GM12865 (cell line): ENCODE measurements around the gene CPN2.

ENCODE experiments used
- DNase-seq: peaks from one replicate; pipeline ENCODE4 v3.0.0; 2010; ENCODE audit warnings: low read depth
- H3K4me3 ChIP-seq: 2 replicates; pipeline ENCODE4 v1.5.1; 2011; ENCODE audit warnings: mild to moderate bottlenecking, low read depth, low read length, control low read depth
- TF ChIP-seq, protein P1 (sequence below): IDR thresholded peaks from 2 replicates; pipeline ENCODE4 v1.5.1; 2011; ENCODE audit warnings: low read length, control low read depth, low read depth, inconsistent platforms; ENCODE audit not compliant: insufficient read depth; ENCODE audit errors: missing control alignments

CPN2 gene, protein sequence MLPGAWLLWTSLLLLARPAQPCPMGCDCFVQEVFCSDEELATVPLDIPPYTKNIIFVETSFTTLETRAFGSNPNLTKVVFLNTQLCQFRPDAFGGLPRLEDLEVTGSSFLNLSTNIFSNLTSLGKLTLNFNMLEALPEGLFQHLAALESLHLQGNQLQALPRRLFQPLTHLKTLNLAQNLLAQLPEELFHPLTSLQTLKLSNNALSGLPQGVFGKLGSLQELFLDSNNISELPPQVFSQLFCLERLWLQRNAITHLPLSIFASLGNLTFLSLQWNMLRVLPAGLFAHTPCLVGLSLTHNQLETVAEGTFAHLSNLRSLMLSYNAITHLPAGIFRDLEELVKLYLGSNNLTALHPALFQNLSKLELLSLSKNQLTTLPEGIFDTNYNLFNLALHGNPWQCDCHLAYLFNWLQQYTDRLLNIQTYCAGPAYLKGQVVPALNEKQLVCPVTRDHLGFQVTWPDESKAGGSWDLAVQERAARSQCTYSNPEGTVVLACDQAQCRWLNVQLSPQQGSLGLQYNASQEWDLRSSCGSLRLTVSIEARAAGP

GRCh38 chr3:194351080-194351672, at the start of gene CPN2:
CPN2 (minus strand) TSS chr3:194351328; CDS start chr3:194342702, 8,626 bp downstream.
- TF ChIP-seq, protein P1, sequence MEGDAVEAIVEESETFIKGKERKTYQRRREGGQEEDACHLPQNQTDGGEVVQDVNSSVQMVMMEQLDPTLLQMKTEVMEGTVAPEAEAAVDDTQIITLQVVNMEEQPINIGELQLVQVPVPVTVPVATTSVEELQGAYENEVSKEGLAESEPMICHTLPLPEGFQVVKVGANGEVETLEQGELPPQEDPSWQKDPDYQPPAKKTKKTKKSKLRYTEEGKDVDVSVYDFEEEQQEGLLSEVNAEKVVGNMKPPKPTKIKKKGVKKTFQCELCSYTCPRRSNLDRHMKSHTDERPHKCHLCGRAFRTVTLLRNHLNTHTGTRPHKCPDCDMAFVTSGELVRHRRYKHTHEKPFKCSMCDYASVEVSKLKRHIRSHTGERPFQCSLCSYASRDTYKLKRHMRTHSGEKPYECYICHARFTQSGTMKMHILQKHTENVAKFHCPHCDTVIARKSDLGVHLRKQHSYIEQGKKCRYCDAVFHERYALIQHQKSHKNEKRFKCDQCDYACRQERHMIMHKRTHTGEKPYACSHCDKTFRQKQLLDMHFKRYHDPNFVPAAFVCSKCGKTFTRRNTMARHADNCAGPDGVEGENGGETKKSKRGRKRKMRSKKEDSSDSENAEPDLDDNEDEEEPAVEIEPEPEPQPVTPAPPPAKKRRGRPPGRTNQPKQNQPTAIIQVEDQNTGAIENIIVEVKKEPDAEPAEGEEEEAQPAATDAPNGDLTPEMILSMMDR, result no peak

GRCh38 chr3:194399874-194400411, 48.8 kb upstream of the CPN2 start:
- TF ChIP-seq, protein P1, result no peak
- no peak for DNase-seq
- H3K4me3 ChIP-seq, result no peak overlapping the region

More at GRCh38 chr3:194351080-194351672, at the start of gene CPN2:
- no peak for DNase-seq
- H3K4me3 ChIP-seq, result no peak within 1 kb of the TSS

GRCh38 chr3:194399166-194399565, 48.0 kb upstream of the CPN2 start, which contains the start of gene GP5:
GP5 (minus strand) TSS chr3:194399266; CDS start chr3:194398282, 984 bp downstream.
- no peak for DNase-seq
- TF ChIP-seq, protein P1, result no peak
- H3K4me3 ChIP-seq, result no peak within 1 kb of the TSS; the same call in 1 of the 2 replicates

GRCh38 chr3:194397757-194398312, 46.7 kb upstream of the CPN2 start:
- no peak overlapping the region; the same call in none of the 2 replicates for H3K4me3 ChIP-seq
- peak; percentile 35 for DNase-seq
- TF ChIP-seq, protein P1, result no peak

GRCh38 chr3:194396859-194397756, 46.0 kb upstream of the CPN2 start:
- no peak for DNase-seq
- H3K4me3 ChIP-seq, result no peak overlapping the region; the same call in 1 of the 2 replicates
- TF ChIP-seq, protein P1, result no peak

DNA sequence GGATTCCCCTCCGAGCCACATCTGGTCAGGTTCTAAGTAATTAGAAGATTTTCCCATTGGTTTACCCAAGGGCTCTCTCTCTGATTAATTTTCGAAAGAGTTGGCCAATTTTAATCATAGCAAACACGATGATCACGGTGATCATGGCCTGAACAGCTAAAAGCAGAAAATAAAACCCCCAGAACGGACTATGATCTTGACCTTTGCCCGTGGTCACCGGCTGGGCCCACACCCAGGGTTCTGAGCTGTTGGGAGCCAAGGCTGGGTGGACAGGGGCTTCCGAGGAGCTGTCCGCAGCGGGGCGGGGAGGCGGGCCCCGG, 45.4 kb upstream of the CPN2 start:
- no peak overlapping the region for H3K4me3 ChIP-seq
- no peak for DNase-seq
- TF ChIP-seq, protein P1, result no peak
